Suprapubic skin (tissue), 4 donors: ENCODE measurements around the gene SLC2A4RG. TPM values are rescaled to one million over a fixed set of nuclear protein-coding genes. Genes with fewer than 3 reads are reported as not detected.

Experiments used
- DNase-seq, 2 donors: peaks; one replicate each; pipeline ENCODE4 v3.0.0-alpha.2; 2019; ENCODE audit warnings: low spot score in 2 of 2
- H3K27ac ChIP-seq: fragments of 200-600 bp; sonication (generic); one replicate; pipeline ENCODE4 v1.5.1; 2019
- H3K27me3 ChIP-seq: fragments of 200-600 bp; sonication (generic); one replicate; pipeline ENCODE4 v1.5.1; 2019
- H3K36me3 ChIP-seq: fragments of 200-600 bp; sonication (generic); one replicate; pipeline ENCODE4 v1.5.1; 2019
- H3K4me1 ChIP-seq: fragments of 200-600 bp; sonication (generic); one replicate; pipeline ENCODE4 v1.5.1; 2019
- H3K4me3 ChIP-seq: fragments of 200-600 bp; sonication (generic); one replicate; pipeline ENCODE4 v1.5.1; 2019; ENCODE audit warnings: mild to moderate bottlenecking
- H3K9me3 ChIP-seq: fragments of 200-600 bp; sonication (generic); one replicate; pipeline ENCODE4 v1.5.1; 2019
- CTCF ChIP-seq, 2 donors: fragments of 200-600 bp in 1 of 2; fragments of 450-650 bp in 1 of 2; sonication (generic) in 1 of 2; IDR thresholded peaks; one replicate each; pipeline ENCODE4 v1.5.1; 2016 to 2019; ENCODE audit warnings: antibody characterized with exemption in 2 of 2, mild to moderate bottlenecking in 1 of 2, moderate library complexity in 1 of 2
- EP300 ChIP-seq: sonication (generic); formaldehyde crosslinking; IDR thresholded peaks from one replicate; pipeline ENCODE4 v1.6.1; 2017; ENCODE audit warnings: antibody characterized with exemption
- POLR2A ChIP-seq, 2 donors: fragments of 450-650 bp; IDR thresholded peaks; one replicate each; pipeline ENCODE4 v1.6.1; 2017; ENCODE audit warnings: antibody characterized with exemption in 2 of 2, mild to moderate bottlenecking in 2 of 2, moderate library complexity in 2 of 2
- POLR2AphosphoS5 ChIP-seq, 3 donors: sonication (generic); formaldehyde crosslinking; IDR thresholded peaks; one replicate each; pipeline ENCODE4 v1.6.1; 2017; ENCODE audit warnings: antibody characterized with exemption in 3 of 3
- WGBS: methylation state at CpG from one replicate; pipeline ENCODE4 v1.1.5; 2018; 5-methylcytosine and 5-hydroxymethylcytosine counted together
- total RNA-seq, 4 donors: library from RNA; depleted of rRNA; stranded (reverse); fragments of >200 nt; gene quantifications; one replicate each; pipeline ENCODE4 v1.1.0, GENCODE V29; 2016

The SLC2A4RG gene
- total RNA-seq, 4 donors from 2014 or later, result 96.9 to 118 (median 107) TPM

GRCh38 chr20:63787302-63787701, 47.7 kb downstream of the SLC2A4RG start:
- Histone ChIP-seq H3K9me3 (no peaks in the 10 kb centered on the region), H3K27me3 (no peaks in the 10 kb centered on the region), H3K27ac (no peak overlapping the region), H3K4me3 (no peak overlapping the region), H3K36me3 (peaks cover 13% of the 10 kb centered on the region), H3K4me1 (no peaks in the 10 kb centered on the region)
- TF ChIP-seq EP300 (no peak), POLR2AphosphoS5 (IDR thresholded peaks at IDR 0.05) (no peak)
- DNase-seq, result no peak
- WGBS, result 89% methylated on average over 11 of the region's 11 CpGs

DNA sequence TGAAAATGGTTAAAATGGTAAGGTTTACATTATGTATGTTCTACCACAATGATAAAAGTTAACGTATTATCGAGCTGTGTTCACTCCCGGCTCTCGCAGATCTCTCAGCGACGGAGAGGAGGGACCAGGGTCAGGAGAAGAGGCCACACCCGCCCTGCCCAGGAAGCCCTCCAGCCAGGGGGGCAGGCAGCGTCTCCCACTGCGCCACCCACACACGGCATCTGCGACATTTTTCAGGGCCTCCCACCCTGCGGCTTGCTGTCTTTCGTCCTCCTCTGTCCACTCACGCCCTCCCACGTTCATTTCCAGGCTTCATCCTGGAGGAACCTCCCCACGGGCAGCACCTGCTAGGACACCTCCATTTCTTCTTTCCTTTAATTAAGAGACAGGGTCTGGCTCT, 48.2 kb downstream of the SLC2A4RG start:
- no peak overlapping the region for H3K27ac ChIP-seq
- DNase-seq, result no peak
- H3K27me3 ChIP-seq, result no peaks in the 10 kb centered on the region
- TF ChIP-seq CTCF (IDR thresholded peaks at IDR 0.05) (no peak), EP300 (no peak), POLR2AphosphoS5 (IDR thresholded peaks at IDR 0.05) (no peak), POLR2A (IDR thresholded peaks at IDR 0.05) (no peak)
- H3K36me3 ChIP-seq, result peaks cover 13% of the 10 kb centered on the region
- no peaks in the 10 kb centered on the region for H3K9me3 ChIP-seq
- 84% methylated on average over 16 of the region's 16 CpGs for WGBS
- no peaks in the 10 kb centered on the region for H3K4me1 ChIP-seq
- no peak overlapping the region for H3K4me3 ChIP-seq

DNA sequence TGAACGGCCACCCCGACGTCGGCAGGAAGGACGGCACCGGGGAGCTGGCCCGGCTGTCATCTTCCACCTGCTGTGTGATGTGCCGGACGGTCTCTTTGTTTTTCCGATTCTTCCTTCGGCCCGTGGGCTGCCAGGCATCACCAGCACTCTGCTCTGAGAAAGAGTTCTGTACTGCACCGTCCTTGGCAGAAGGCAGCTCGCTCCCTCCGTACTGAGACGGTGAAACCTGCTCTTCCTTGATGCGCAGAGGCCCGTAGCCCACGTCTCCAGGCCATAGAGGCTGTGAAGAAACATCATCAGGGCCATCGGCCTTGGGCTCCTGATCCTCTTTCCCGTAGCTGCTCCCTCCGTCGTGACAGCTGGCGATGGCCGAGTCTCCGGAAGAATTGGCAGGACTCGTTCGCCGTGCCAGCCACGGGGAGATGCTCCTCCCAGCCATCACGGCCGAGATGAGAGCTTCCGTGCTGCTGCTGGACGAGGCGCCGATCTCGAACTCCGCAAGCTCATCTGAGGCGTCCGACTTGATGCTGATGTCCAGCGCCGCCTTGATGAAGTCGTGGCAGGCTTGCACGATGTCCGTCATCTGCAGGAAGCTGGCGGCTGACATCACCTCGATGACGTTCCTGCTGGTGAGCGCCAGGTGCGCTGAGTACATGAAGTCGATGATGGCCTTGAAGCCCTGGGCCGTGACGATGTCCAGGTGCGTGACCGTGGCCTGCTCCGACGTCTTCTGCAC, 50.4 kb downstream of the SLC2A4RG start:
- no peak for DNase-seq
- no peak overlapping the region for H3K27ac ChIP-seq
- TF ChIP-seq EP300, result no peak
- no peak for TF ChIP-seq POLR2AphosphoS5 (IDR thresholded peaks at IDR 0.05)
- TF ChIP-seq POLR2A (IDR thresholded peaks at IDR 0.05), result no peak
- TF ChIP-seq CTCF (IDR thresholded peaks at IDR 0.05), result no peak
- no peaks in the 10 kb centered on the region for H3K9me3 ChIP-seq
- no peak overlapping the region for H3K4me3 ChIP-seq
- no peaks in the 10 kb centered on the region for H3K4me1 ChIP-seq
- H3K27me3 ChIP-seq, result no peaks in the 10 kb centered on the region
- 98% methylated on average over 40 of the region's 57 CpGs for WGBS
- peaks cover 13% of the 10 kb centered on the region for H3K36me3 ChIP-seq

GRCh38 chr20:63790572-63791168, 51.1 kb downstream of the SLC2A4RG start:
- Histone ChIP-seq H3K9me3 (no peaks in the 10 kb centered on the region), H3K27ac (no peak overlapping the region), H3K27me3 (no peaks in the 10 kb centered on the region), H3K4me1 (no peaks in the 10 kb centered on the region), H3K36me3 (peaks cover 13% of the 10 kb centered on the region), H3K4me3 (no peak overlapping the region)
- WGBS, result 93% methylated on average over 35 of the region's 37 CpGs
- DNase-seq, result no peak
- TF ChIP-seq EP300, result no peak

GRCh38 chr20:63791497-63792156, 52.1 kb downstream of the SLC2A4RG start:
- Histone ChIP-seq H3K9me3 (no peaks in the 10 kb centered on the region), H3K4me3 (no peak overlapping the region), H3K36me3 (peaks cover 13% of the 10 kb centered on the region), H3K27ac (no peak overlapping the region), H3K27me3 (no peaks in the 10 kb centered on the region), H3K4me1 (no peaks in the 10 kb centered on the region)
- no peak for TF ChIP-seq CTCF (IDR thresholded peaks at IDR 0.05)
- no peak for TF ChIP-seq POLR2A (IDR thresholded peaks at IDR 0.05)
- no peak for TF ChIP-seq EP300
- no peak for TF ChIP-seq POLR2AphosphoS5 (IDR thresholded peaks at IDR 0.05)
- WGBS, result 72% methylated on average over 23 of the region's 23 CpGs
- DNase-seq, result no peak

- H3K36me3 ChIP-seq, result peaks cover 13% of the 10 kb centered on the region
- no peak for DNase-seq
- H3K4me1 ChIP-seq, result no peaks in the 10 kb centered on the region
- WGBS, result 89% methylated on average over 13 of the region's 20 CpGs
- H3K27me3 ChIP-seq, result no peaks in the 10 kb centered on the region
- no peaks in the 10 kb centered on the region for H3K9me3 ChIP-seq
- H3K4me3 ChIP-seq, result no peak overlapping the region
- no peak for TF ChIP-seq POLR2A (IDR thresholded peaks at IDR 0.05)
- TF ChIP-seq EP300, result no peak
- TF ChIP-seq CTCF (IDR thresholded peaks at IDR 0.05), result no peak
- no peak for TF ChIP-seq POLR2AphosphoS5 (IDR thresholded peaks at IDR 0.05)
- no peak overlapping the region for H3K27ac ChIP-seq
Measured at GRCh38 chr20:63792866-63793265, 53.3 kb downstream of the SLC2A4RG start.
